ENCODE measurements around the gene TENM4. TPM values are rescaled to one million over a fixed set of nuclear protein-coding genes. Genes with fewer than 3 reads are reported as not detected.

Gene TENM4
- total RNA-seq, 4 donors from 2014 or later, result 1.1 to 2.7 (median 2.0) TPM

DNA sequence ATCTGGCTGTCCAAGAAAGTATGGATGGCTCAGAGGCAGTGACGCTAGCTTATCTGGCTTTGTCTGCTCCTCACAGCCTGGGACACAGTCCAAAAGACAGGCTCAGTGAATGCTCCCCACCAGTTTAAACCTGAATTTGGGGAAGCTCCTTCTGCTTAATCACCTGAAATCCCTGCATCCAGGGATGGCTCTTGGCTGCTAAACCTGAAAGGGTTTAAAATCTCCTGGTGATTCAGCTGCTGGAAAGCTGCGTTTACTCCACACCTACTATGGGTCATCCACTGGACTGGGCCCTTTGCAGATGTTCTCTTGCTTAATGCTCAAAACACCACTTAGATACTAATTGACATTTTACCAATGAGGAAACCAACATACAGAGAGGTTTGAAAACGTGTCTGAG is 564.2 kb downstream of the TENM4 start:
- Histone ChIP-seq H3K4me1 (no peaks in the 10 kb centered on the region), H3K4me3 (no peak overlapping the region), H3K9me3 (peaks cover 0 to 7% (median 0%) of the 10 kb centered on the region in 4 donors), H3K27ac (no peak overlapping the region), H3K27me3 (no peaks in the 10 kb centered on the region), H3K36me3 (no peaks in the 10 kb centered on the region)
- no peak for TF ChIP-seq CTCF (IDR thresholded peaks at IDR 0.05)
- TF ChIP-seq POLR2A (IDR thresholded peaks at IDR 0.05), result no peak
- no peak for DNase-seq

- TF ChIP-seq POLR2A (IDR thresholded peaks at IDR 0.05) (no peak), CTCF (IDR thresholded peaks at IDR 0.05) (no peak)
- no peaks in the 10 kb centered on the region for H3K4me1 ChIP-seq
- no peaks in the 10 kb centered on the region for H3K27me3 ChIP-seq
- H3K9me3 ChIP-seq, result no peaks in the 10 kb centered on the region
- H3K4me3 ChIP-seq, result no peak overlapping the region
- H3K36me3 ChIP-seq, result no peaks in the 10 kb centered on the region
- no peak overlapping the region for H3K27ac ChIP-seq
- no peak for DNase-seq
Observed at GRCh38 chr11:78870655-78871054, 570.2 kb downstream of the TENM4 start.

DNA sequence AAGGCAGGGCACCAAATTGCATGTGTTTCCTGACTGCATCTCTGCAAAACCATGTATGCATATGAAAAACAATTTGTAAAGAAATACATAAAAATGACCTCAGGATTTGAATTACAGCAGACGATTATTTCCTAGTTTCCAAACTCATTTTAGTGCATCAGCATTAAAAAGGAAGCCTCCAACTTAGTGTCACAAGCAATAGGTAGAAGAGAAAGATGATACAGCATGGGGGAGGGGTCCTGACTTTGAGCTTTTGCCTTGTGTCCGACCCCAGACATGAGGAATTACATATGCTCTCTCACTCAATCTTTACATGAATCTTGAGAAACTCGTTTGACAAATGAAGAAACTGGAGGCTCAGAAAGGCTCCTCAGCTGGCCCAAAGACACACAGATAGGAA is 571.5 kb downstream of the TENM4 start:
- H3K27ac ChIP-seq, result no peak overlapping the region
- H3K27me3 ChIP-seq, result no peaks in the 10 kb centered on the region

GRCh38 chr11:78868563-78868962 is 572.3 kb downstream of the TENM4 start:
- Histone ChIP-seq H3K36me3 (no peaks in the 10 kb centered on the region), H3K27ac (no peak overlapping the region), H3K4me3 (no peak overlapping the region), H3K4me1 (no peaks in the 10 kb centered on the region), H3K9me3 (no peaks in the 10 kb centered on the region), H3K27me3 (no peaks in the 10 kb centered on the region)
- no peak for TF ChIP-seq POLR2A (IDR thresholded peaks at IDR 0.05)
- no peak for TF ChIP-seq CTCF (IDR thresholded peaks at IDR 0.05)
- no peak for DNase-seq

More for the DNA sequence above, 571.5 kb downstream of the TENM4 start:
- H3K4me1 ChIP-seq, result no peaks in the 10 kb centered on the region
- DNase-seq, result no peak
- no peak for TF ChIP-seq POLR2A (IDR thresholded peaks at IDR 0.05)
- TF ChIP-seq CTCF (IDR thresholded peaks at IDR 0.05), result no peak
- H3K36me3 ChIP-seq, result no peaks in the 10 kb centered on the region
- H3K4me3 ChIP-seq, result no peak overlapping the region
- H3K9me3 ChIP-seq, result no peaks in the 10 kb centered on the region

DNA sequence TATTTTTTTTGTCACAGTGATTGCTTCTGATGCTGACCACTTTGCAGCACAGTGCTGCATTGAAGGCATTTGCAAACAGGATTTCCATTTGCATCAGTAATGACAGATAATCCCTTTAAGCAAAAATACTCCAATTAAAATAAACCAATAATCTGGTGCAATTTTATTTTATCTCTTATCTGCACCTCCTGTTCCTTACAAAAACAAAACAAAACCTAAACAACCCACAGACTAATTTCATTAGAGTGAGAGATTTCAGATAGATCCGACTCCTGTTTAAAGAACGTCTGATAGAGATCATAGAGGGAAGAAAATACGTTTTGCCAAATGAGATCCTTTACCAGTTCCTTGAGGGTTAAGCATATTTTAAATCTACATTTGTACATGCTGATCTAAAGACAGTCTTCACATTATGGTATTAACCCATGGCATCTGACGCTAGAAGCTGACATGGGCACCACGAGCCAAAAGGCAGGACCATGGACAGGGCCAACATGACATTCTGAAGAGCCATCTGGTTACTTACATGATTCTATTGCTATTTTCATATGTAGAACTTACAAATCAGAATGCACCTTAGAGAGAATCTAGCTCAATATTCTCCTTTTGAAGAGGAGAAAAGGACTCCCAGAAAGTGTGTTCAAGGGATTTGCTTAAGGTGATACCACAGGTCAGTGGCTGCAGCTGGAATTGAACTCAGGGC is 580.0 kb downstream of the TENM4 start:
- no peak for DNase-seq
- Histone ChIP-seq H3K4me1 (no peaks in the 10 kb centered on the region), H3K4me3 (no peak overlapping the region), H3K9me3 (no peaks in the 10 kb centered on the region), H3K27me3 (no peaks in the 10 kb centered on the region), H3K27ac (no peak overlapping the region), H3K36me3 (no peaks in the 10 kb centered on the region)
- TF ChIP-seq POLR2A (IDR thresholded peaks at IDR 0.05) (no peak), CTCF (IDR thresholded peaks at IDR 0.05) (no peak)

Data from Peyer's patch (tissue), 4 donors.